HEK293 (cell line): ENCODE data around the gene SEC14L6.

Source experiments
- CTCF ChIA-PET: fragments of 350-600 bp; formaldehyde crosslinking; extraction: SDS; loops from one replicate; lab custom pipeline; 2021; ENCODE audit warnings: antibody characterized with exemption; lab: Yijun Ruan, JAX
- POLR2A ChIA-PET: fragments of 300-600 bp; formaldehyde crosslinking; extraction: SDS; loops from one replicate; lab custom pipeline; 2020; ENCODE audit warnings: antibody characterized with exemption, inconsistent platforms; lab: Yijun Ruan, JAX
- H3K27ac ChIP-seq: fragments of 200-500 bp; sonication (Bioruptor generic); 2 replicates; pipeline ENCODE4 v1.5.1; 2014; ENCODE audit warnings: low read depth, low read length, control low read depth, inconsistent platforms; ENCODE audit errors: extremely low read depth
- H3K36me3 ChIP-seq, 2 experiments: fragments of 200-500 bp in 1 of 2; sonication (Bioruptor generic) in 1 of 2; 1 replicate in 1 of 2; 2 replicates in 1 of 2; pipeline ENCODE4 v1.5.1; 2014 to 2017; ENCODE audit warnings: inconsistent platforms in 2 of 2, low read length in 2 of 2; ENCODE audit not compliant: control insufficient read depth in 2 of 2, insufficient read depth in 1 of 2
- H3K4me1 ChIP-seq: fragments of 200-500 bp; sonication (Bioruptor generic); 2 replicates; pipeline ENCODE4 v1.5.1; 2014; ENCODE audit warnings: mild to moderate bottlenecking, low read length, inconsistent platforms; ENCODE audit not compliant: control insufficient read depth, insufficient read depth
- H3K4me3 ChIP-seq: 2 replicates; pipeline ENCODE4 v1.5.1; 2011; ENCODE audit warnings: low read depth, mild to moderate bottlenecking, control low read depth, low read length, moderate library complexity
- H3K9me3 ChIP-seq: fragments of 200-500 bp; sonication (Bioruptor generic); 2 replicates; pipeline ENCODE4 v1.5.1; 2014; ENCODE audit warnings: low read depth, low read length, inconsistent platforms; ENCODE audit not compliant: control insufficient read depth, insufficient read depth
- BCL6B ChIP-seq: fragments of 450-650 bp; formaldehyde crosslinking; IDR thresholded peaks from 2 replicates; pipeline ENCODE4 v1.5.1; 2017; ENCODE audit warnings: missing biosample characterization, missing genetic modification characterization
- GLI2 ChIP-seq: fragments of 450-650 bp; formaldehyde crosslinking; IDR thresholded peaks from 2 replicates; pipeline ENCODE4; 2017; ENCODE audit warnings: missing biosample characterization, missing genetic modification characterization, low read depth, borderline replicate concordance
- HOXD13 ChIP-seq: sonication (generic); formaldehyde crosslinking; IDR thresholded peaks from 2 replicates; pipeline ENCODE4 v1.8.0; 2022; ENCODE audit warnings: missing genetic modification reagents, borderline replicate concordance
- MEIS1 ChIP-seq: sonication (generic); formaldehyde crosslinking; IDR thresholded peaks from 2 replicates; pipeline ENCODE4 v1.8.1; 2022; ENCODE audit warnings: missing genetic modification reagents, mild to moderate bottlenecking, borderline replicate concordance
- SP7 ChIP-seq: fragments of 450-650 bp; formaldehyde crosslinking; IDR thresholded peaks from 2 replicates; pipeline ENCODE4 v1.5.1; 2016; ENCODE audit warnings: missing biosample characterization, missing genetic modification characterization
- ZNF121 ChIP-seq: fragments of 450-650 bp; formaldehyde crosslinking; IDR thresholded peaks from 2 replicates; pipeline ENCODE4 v1.5.1; 2016; ENCODE audit warnings: missing biosample characterization, missing genetic modification characterization
- ZNF24 ChIP-seq: fragments of 450-650 bp; formaldehyde crosslinking; IDR thresholded peaks from 2 replicates; pipeline ENCODE4 v1.5.1; 2016; ENCODE audit warnings: missing biosample characterization, missing genetic modification characterization
- ZNF311 ChIP-seq: fragments of 450-650 bp; formaldehyde crosslinking; IDR thresholded peaks from 2 replicates; pipeline ENCODE4 v1.5.1; 2017; ENCODE audit warnings: missing biosample characterization, missing genetic modification characterization, borderline replicate concordance
- ZNF341 ChIP-seq: fragments of 450-650 bp; formaldehyde crosslinking; IDR thresholded peaks from 2 replicates; pipeline ENCODE4; 2016; ENCODE audit warnings: low read depth, missing biosample characterization, missing genetic modification characterization
- ZNF350 ChIP-seq: fragments of 450-650 bp; formaldehyde crosslinking; IDR thresholded peaks from 2 replicates; pipeline ENCODE4 v1.5.0; 2017; ENCODE audit warnings: missing biosample characterization, mild to moderate bottlenecking, missing genetic modification characterization
- ZNF521 ChIP-seq: fragments of 450-650 bp; formaldehyde crosslinking; IDR thresholded peaks from 2 replicates; pipeline ENCODE4 v1.5.1; 2017; ENCODE audit warnings: missing biosample characterization, mild to moderate bottlenecking, missing genetic modification characterization
- ZNF626 ChIP-seq: fragments of 450-650 bp; sonication (Bioruptor Pico); formaldehyde crosslinking; IDR thresholded peaks from 2 replicates; pipeline ENCODE4 v1.5.1; 2018; ENCODE audit warnings: missing biosample characterization, missing genetic modification characterization, inconsistent platforms
- ZNF768 ChIP-seq: fragments of 450-650 bp; formaldehyde crosslinking; IDR thresholded peaks from 2 replicates; pipeline ENCODE4 v1.5.1; 2018; ENCODE audit warnings: missing biosample characterization, mild to moderate bottlenecking, missing genetic modification characterization
- TF ChIP-seq, protein P1 (sequence below): fragments of 450-650 bp; formaldehyde crosslinking; IDR thresholded peaks from 2 replicates; pipeline ENCODE4 v1.5.1; 2017; ENCODE audit warnings: missing biosample characterization, missing genetic modification characterization
- TF ChIP-seq, protein P2 (sequence below): fragments of 450-650 bp; IDR thresholded peaks from 2 replicates; pipeline ENCODE4 v1.5.1; 2018; ENCODE audit warnings: missing biosample characterization, missing genetic modification characterization

Gene SEC14L6

GRCh38 chr22:30572840-30573593 is 26.5 kb upstream of the SEC14L6 start:
- ChIA-PET CTCF (interaction anchor here (0.5 to 1.7 kb wide), 4 partner anchors 14 to 139 kb away, joined by 3 to 5 read pairs (median 4); partner anchors contain the start of gene SLC35E4), POLR2A (interaction anchor here (1.4 kb wide), 1 partner anchor 10 kb away, joined by 3 read pairs; no protein-coding TSS in a partner anchor)
- Histone ChIP-seq H3K36me3 (peaks cover 8 to 32% of the 10 kb centered on the region in 2 experiments), H3K9me3 (no peaks in the 10 kb centered on the region), H3K4me3 (no peak overlapping the region), H3K4me1 (no peaks in the 10 kb centered on the region; the same call in 1 of the 2 replicates), H3K27ac (no peak overlapping the region)
- TF ChIP-seq MEIS1 (CRISPR knock-in tag) (no peak), ZNF768 (tag by site-specific recombination) (0 out of 2 replicates have a peak, but pooled peaks have one; percentile 13), GLI2 (no peak), ZNF521 (tag by site-specific recombination) (no peak), ZNF350 (tag by site-specific recombination) (no peak), ZNF121 (tag by site-specific recombination) (peak; percentile 29; the same call in 1 of the 2 replicates), ZNF311 (no peak), ZNF626 (no peak)
- TF ChIP-seq, protein P1, sequence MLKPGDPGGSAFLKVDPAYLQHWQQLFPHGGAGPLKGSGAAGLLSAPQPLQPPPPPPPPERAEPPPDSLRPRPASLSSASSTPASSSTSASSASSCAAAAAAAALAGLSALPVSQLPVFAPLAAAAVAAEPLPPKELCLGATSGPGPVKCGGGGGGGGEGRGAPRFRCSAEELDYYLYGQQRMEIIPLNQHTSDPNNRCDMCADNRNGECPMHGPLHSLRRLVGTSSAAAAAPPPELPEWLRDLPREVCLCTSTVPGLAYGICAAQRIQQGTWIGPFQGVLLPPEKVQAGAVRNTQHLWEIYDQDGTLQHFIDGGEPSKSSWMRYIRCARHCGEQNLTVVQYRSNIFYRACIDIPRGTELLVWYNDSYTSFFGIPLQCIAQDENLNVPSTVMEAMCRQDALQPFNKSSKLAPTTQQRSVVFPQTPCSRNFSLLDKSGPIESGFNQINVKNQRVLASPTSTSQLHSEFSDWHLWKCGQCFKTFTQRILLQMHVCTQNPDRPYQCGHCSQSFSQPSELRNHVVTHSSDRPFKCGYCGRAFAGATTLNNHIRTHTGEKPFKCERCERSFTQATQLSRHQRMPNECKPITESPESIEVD (tag by site-specific recombination) = no peak
- TF ChIP-seq, protein P2, sequence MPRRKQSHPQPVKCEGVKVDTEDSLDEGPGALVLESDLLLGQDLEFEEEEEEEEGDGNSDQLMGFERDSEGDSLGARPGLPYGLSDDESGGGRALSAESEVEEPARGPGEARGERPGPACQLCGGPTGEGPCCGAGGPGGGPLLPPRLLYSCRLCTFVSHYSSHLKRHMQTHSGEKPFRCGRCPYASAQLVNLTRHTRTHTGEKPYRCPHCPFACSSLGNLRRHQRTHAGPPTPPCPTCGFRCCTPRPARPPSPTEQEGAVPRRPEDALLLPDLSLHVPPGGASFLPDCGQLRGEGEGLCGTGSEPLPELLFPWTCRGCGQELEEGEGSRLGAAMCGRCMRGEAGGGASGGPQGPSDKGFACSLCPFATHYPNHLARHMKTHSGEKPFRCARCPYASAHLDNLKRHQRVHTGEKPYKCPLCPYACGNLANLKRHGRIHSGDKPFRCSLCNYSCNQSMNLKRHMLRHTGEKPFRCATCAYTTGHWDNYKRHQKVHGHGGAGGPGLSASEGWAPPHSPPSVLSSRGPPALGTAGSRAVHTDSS (tag by site-specific recombination) = no peak

DNA sequence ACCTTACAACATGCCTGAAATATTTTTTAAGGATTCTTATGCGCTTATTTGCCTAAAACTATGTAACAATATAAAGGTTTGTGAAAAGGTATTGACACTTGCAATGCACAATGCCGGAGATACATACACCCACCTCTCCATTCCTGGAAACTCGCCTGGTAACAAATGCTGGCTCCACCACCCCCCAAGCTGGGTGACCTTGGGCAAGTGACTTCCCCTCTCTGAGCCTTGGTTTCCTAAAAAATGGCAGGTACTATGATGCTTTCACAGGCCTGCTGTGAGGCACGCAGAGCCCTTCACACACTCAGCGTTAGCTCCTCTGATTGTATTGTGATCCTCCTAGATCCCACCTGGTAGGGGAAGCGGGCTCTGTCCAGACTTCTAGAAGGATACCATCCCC is 25.7 kb upstream of the SEC14L6 start:
- CTCF ChIA-PET = interaction anchor here (0.9 to 1.7 kb wide), 2 partner anchors 63 to 139 kb away, joined by 3 to 5 read pairs; partner anchors contain the start of gene SLC35E4
- Histone ChIP-seq H3K4me1 (no peaks in the 10 kb centered on the region; the same call in 1 of the 2 replicates), H3K36me3 (peaks cover 0 to 24% of the 10 kb centered on the region in 2 experiments; a peak in 2 of 3 replicates), H3K4me3 (no peak overlapping the region), H3K9me3 (no peaks in the 10 kb centered on the region), H3K27ac (no peak overlapping the region)
- POLR2A ChIA-PET = interaction anchor here (1.4 kb wide), 1 partner anchor 11 kb away, joined by 3 read pairs; no protein-coding TSS in a partner anchor
- no peak for TF ChIP-seq SP7 (tag by site-specific recombination)
- TF ChIP-seq, protein P2 (tag by site-specific recombination) = no peak
- TF ChIP-seq HOXD13 (CRISPR knock-in tag) = no peak
- peak; percentile 62; the same call in 1 of the 2 replicates for TF ChIP-seq ZNF768 (tag by site-specific recombination)
- TF ChIP-seq ZNF341 (tag by site-specific recombination) = no peak
- TF ChIP-seq ZNF24 (tag by site-specific recombination) = no peak
- TF ChIP-seq BCL6B = no peak
